Measurements from ENCODE around the gene DNAJC5. TPM values are rescaled to one million over a fixed set of nuclear protein-coding genes. Genes with fewer than 3 reads are reported as not detected.
A peak's percentile ranks its signal among the peaks of the same experiment; 100 is the strongest.

Gene DNAJC5
- total RNA-seq, 2 experiments from 2014 or later: 21.4 to 22.5 TPM

DNA sequence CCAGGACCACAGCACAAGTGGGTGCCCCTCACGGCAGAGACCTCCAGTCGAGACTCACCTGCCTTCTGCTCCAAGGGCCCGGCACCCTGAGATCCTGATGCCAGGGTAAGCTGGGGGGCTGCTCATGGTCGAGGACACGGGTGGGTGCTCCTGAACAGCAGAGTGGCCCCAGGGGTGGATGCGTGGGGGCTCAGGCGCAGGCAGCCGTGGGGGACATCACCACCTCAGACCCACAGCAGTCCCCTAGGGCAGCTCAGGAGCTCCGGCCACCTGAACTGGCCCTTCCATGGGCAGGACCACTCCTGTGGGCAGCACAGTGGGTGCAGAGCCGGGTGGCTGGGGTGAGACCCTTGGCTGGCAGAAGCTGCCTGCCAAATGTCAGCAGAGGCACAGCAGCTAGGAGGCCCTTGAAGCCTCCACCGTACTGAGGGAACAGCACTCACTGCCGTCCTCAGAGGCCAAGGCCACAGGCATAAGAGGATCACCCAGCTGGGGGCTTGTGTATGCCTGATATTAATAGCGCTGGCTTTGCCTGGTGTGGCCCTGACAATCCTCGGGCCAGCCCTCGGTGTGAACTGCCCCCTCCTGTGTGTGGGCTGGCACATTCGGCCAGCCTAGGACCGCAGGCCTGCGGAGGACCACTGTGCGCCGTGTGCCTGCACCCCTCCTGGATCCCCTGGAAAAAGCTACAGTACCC, 55.9 kb downstream of the DNAJC5 start:
- TF ChIP-seq, protein P1, sequence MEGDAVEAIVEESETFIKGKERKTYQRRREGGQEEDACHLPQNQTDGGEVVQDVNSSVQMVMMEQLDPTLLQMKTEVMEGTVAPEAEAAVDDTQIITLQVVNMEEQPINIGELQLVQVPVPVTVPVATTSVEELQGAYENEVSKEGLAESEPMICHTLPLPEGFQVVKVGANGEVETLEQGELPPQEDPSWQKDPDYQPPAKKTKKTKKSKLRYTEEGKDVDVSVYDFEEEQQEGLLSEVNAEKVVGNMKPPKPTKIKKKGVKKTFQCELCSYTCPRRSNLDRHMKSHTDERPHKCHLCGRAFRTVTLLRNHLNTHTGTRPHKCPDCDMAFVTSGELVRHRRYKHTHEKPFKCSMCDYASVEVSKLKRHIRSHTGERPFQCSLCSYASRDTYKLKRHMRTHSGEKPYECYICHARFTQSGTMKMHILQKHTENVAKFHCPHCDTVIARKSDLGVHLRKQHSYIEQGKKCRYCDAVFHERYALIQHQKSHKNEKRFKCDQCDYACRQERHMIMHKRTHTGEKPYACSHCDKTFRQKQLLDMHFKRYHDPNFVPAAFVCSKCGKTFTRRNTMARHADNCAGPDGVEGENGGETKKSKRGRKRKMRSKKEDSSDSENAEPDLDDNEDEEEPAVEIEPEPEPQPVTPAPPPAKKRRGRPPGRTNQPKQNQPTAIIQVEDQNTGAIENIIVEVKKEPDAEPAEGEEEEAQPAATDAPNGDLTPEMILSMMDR (IDR thresholded peaks at IDR 0.05): no peak
- DNase-seq: peak in 1 of 14 experiments; percentile 32
- no peak overlapping the region for H3K4me3 Mint-ChIP-seq
- Histone ChIP-seq H3K36me3 (ENCODE audit: insufficient read depth, low read length) (no peaks in the 10 kb centered on the region), H3K27ac (ENCODE audit: low read depth in 1 of 2, low read length in 2 of 2) (no peak overlapping the region), H3K9me3 (ENCODE audit: control insufficient read depth in 1 of 2, insufficient read depth in 1 of 2, low read length in 2 of 2) (no peaks in the 10 kb centered on the region), H3K4me1 (ENCODE audit: insufficient read depth, low read length) (peaks cover 76% of the 10 kb centered on the region), H3K27me3 (ENCODE audit: control insufficient read depth in 1 of 2, insufficient read depth in 2 of 2, low read length in 2 of 2) (no peaks in the 10 kb centered on the region), H3K4me3 (ENCODE audit: low read length) (no peak overlapping the region)
- POLR2A ChIA-PET: no interaction called here
- peaks cover 53% of the 10 kb centered on the region for H3K4me1 Mint-ChIP-seq (ENCODE audit: low read depth)
- no peaks in the 10 kb centered on the region for H3K27me3 Mint-ChIP-seq
- CTCF ChIA-PET: interaction anchor here (1.2 kb wide), 1 partner anchor 23 kb away, joined by 4 read pairs; no protein-coding TSS in a partner anchor
- H3K9me3 Mint-ChIP-seq: no peaks in the 10 kb centered on the region
- H3K36me3 Mint-ChIP-seq (ENCODE audit: low read depth): peaks cover 13% of the 10 kb centered on the region
- H3K27ac Mint-ChIP-seq: peak overlapping the region; percentile 99
- ATAC-seq (ENCODE audit: poor library complexity): no peak
- intact Hi-C loops (cut with DNase I, micrococcal nuclease): no loop called here

DNA sequence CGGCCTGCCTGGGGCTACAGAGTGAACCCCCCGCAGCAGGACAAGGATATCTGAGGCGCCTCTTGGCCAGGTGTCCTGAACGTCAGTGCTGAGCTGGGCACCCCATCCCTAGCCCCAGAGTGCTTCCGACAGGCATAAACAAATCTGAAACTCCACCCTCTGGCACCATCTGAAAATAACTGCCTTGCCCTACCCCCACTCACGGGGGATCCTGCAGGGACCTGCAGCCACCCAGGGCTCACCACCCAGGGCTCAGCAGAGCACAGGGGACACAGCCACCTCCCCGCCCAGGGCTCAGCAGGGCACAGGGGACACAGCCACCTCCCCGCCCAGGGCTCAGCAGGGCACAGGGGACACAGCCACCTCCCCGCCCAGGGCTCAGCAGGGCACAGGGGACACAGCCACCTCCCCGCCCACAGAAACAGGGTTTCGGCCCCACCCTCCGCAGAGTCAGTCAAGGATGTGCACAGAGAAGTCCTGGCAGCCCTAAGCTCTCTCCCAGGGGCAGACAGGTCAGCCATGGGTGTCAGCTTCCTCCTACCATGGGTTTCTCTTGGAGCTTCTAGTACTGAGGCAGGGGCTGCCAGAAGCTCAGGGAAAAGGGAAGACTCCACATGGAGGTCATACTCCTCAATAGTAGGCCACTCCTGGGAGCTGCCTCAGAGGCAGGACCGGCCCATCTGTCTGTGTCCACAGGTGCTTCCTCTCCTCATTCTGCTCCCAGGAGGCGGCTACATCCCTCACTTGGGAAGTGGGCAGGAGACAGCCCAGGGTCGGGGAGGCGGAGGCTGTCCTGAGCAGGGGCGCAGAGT, 56.7 kb downstream of the DNAJC5 start:
- CTCF ChIA-PET: interaction anchor here (1.2 kb wide), 1 partner anchor 22 kb away, joined by 4 read pairs; no protein-coding TSS in a partner anchor
- Histone ChIP-seq H3K36me3 (ENCODE audit: insufficient read depth, low read length) (no peaks in the 10 kb centered on the region), H3K27ac (ENCODE audit: low read depth in 1 of 2, low read length in 2 of 2) (no peak overlapping the region), H3K9me3 (ENCODE audit: control insufficient read depth in 1 of 2, insufficient read depth in 1 of 2, low read length in 2 of 2) (no peaks in the 10 kb centered on the region), H3K4me3 (ENCODE audit: low read length) (no peak overlapping the region), H3K4me1 (ENCODE audit: insufficient read depth, low read length) (peaks cover 78% of the 10 kb centered on the region), H3K27me3 (ENCODE audit: control insufficient read depth in 1 of 2, insufficient read depth in 2 of 2, low read length in 2 of 2) (no peaks in the 10 kb centered on the region)
- TF ChIP-seq, protein P1 (IDR thresholded peaks at IDR 0.05): no peak
- H3K4me1 Mint-ChIP-seq (ENCODE audit: low read depth): peaks cover 56% of the 10 kb centered on the region
- intact Hi-C loops (cut with DNase I, micrococcal nuclease): no loop called here
- H3K36me3 Mint-ChIP-seq (ENCODE audit: low read depth): peaks cover 12% of the 10 kb centered on the region
- POLR2A ChIA-PET: no interaction called here
- H3K4me3 Mint-ChIP-seq: no peak overlapping the region
- H3K27ac Mint-ChIP-seq: no peak overlapping the region
- H3K27me3 Mint-ChIP-seq: no peaks in the 10 kb centered on the region
- no peak for ATAC-seq (ENCODE audit: poor library complexity)
- no peak for DNase-seq
- H3K9me3 Mint-ChIP-seq: no peaks in the 10 kb centered on the region

DNA sequence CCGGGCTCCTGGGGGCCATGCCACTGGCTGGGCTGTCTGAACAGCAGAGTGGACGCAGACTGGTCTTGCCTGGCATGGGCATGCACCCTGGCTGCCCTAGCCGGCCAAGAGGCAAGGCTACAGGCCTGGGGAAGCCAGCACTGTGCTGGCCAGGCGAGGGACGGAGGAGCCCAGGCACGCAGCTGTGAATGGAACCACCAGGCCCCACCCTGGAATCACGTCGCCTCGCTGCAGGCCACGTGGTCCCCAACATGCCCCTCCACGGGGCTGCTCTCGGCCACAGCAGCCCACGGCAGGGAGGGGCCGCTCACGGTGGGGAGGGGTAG, 57.2 kb downstream of the DNAJC5 start:
- POLR2A ChIA-PET: no interaction called here
- no peaks in the 10 kb centered on the region for H3K9me3 ChIP-seq (ENCODE audit: control insufficient read depth in 1 of 2, insufficient read depth in 1 of 2, low read length in 2 of 2)
- ATAC-seq (ENCODE audit: poor library complexity) (no peak), DNase-seq (no peak)
- no peaks in the 10 kb centered on the region for H3K27me3 ChIP-seq (ENCODE audit: control insufficient read depth in 1 of 2, insufficient read depth in 2 of 2, low read length in 2 of 2)
- H3K4me1 ChIP-seq (ENCODE audit: insufficient read depth, low read length): peaks cover 80% of the 10 kb centered on the region
- CTCF ChIA-PET: no interaction called here
- peaks cover 57% of the 10 kb centered on the region for H3K4me1 Mint-ChIP-seq (ENCODE audit: low read depth)
- TF ChIP-seq, protein P1 (IDR thresholded peaks at IDR 0.05): no peak
- no peaks in the 10 kb centered on the region for H3K36me3 ChIP-seq (ENCODE audit: insufficient read depth, low read length)
- H3K27me3 Mint-ChIP-seq: no peaks in the 10 kb centered on the region
- H3K36me3 Mint-ChIP-seq (ENCODE audit: low read depth): peaks cover 12% of the 10 kb centered on the region
- no peak overlapping the region for H3K4me3 Mint-ChIP-seq
- intact Hi-C loops (cut with DNase I, micrococcal nuclease): no loop called here
- no peak overlapping the region for H3K4me3 ChIP-seq (ENCODE audit: low read length)
- H3K27ac ChIP-seq (ENCODE audit: low read depth in 1 of 2, low read length in 2 of 2): no peak overlapping the region
- H3K9me3 Mint-ChIP-seq: no peaks in the 10 kb centered on the region
- no peak overlapping the region for H3K27ac Mint-ChIP-seq
